IMR-90 (cell line): ENCODE results near the gene TMEM117. TPM values are rescaled to one million over a fixed set of nuclear protein-coding genes. Genes with fewer than 3 reads are reported as not detected.

Experiments
- ATAC-seq: fragments of 200-7000 bp; cut with Tn5 transposase; 2 replicates; pipeline ENCODE4 v1.9.1; 2020; ENCODE audit warnings: low read depth, mild to moderate bottlenecking, moderate library complexity
- BruUV-seq: library from RNA; stranded (reverse); fragments of 400-500 nt; replicated peaks from 2 replicates; lab custom pipeline; 2021; lab: Mats Ljungman, UMichigan
- CTCF ChIA-PET: fragments of 300-600 bp; formaldehyde crosslinking; extraction: SDS; loops from one replicate; lab custom pipeline; 2021; ENCODE audit warnings: antibody characterized with exemption; lab: Yijun Ruan, JAX
- POLR2A ChIA-PET: fragments of 300-600 bp; sonication (Branson Sonifier 250); formaldehyde crosslinking; loops from one replicate; lab custom pipeline; 2022; ENCODE audit warnings: antibody characterized with exemption; ENCODE audit not compliant: unreplicated experiment; lab: Charles Lee
- DNase-seq: peaks from one replicate; pipeline ENCODE4 v3.0.0; 2013
- H2AFZ ChIP-seq: replicated peaks from 2 replicates; pipeline ENCODE3; 2013; ENCODE audit warnings: low read length, mild to moderate bottlenecking; ENCODE audit not compliant: poor library complexity
- H2AK5ac ChIP-seq: 2 replicates; pipeline ENCODE4 v1.6.1; 2013; ENCODE audit warnings: low read depth, low read length, inconsistent platforms
- H2AK9ac ChIP-seq: replicated peaks from 2 replicates; pipeline ENCODE3; 2013; ENCODE audit warnings: mild to moderate bottlenecking, low read depth, low read length, moderate library complexity; ENCODE audit not compliant: poor library complexity
- H2BK120ac ChIP-seq: 2 replicates; pipeline ENCODE4 v1.6.1; 2013; ENCODE audit warnings: low read depth, low read length, inconsistent platforms
- H2BK15ac ChIP-seq: 3 replicates; pipeline ENCODE4 v1.6.1; 2013; ENCODE audit warnings: low read depth, low read length, inconsistent platforms
- H2BK20ac ChIP-seq: 2 replicates; pipeline ENCODE4 v1.6.1; 2013; ENCODE audit warnings: low read depth, mild to moderate bottlenecking, inconsistent platforms, low read length, moderate library complexity
- H2BK5ac ChIP-seq: 2 replicates; pipeline ENCODE4 v1.6.1; 2013; ENCODE audit warnings: mild to moderate bottlenecking, low read depth, low read length, inconsistent platforms; ENCODE audit not compliant: poor library complexity, severe bottlenecking
- H3K14ac ChIP-seq: replicated peaks from 2 replicates; pipeline ENCODE4 v1.6.1; 2013; ENCODE audit warnings: low read depth, low read length, inconsistent platforms
- H3K18ac ChIP-seq: 2 replicates; pipeline ENCODE4 v1.6.1; 2013; ENCODE audit warnings: low read depth, low read length, control low read depth
- H3K23ac ChIP-seq: 2 replicates; pipeline ENCODE4 v1.6.1; 2013; ENCODE audit warnings: low read depth, low read length, inconsistent platforms
- H3K27ac ChIP-seq: 2 replicates; pipeline ENCODE4 v1.5.1; 2013; ENCODE audit warnings: mild to moderate bottlenecking, control low read depth, low read length; ENCODE audit not compliant: insufficient read depth
- H3K27me3 ChIP-seq: 2 replicates; pipeline ENCODE4 v1.6.1; 2013; ENCODE audit warnings: low read length; ENCODE audit not compliant: control insufficient read depth, insufficient read depth
- H3K36me3 ChIP-seq: 2 replicates; pipeline ENCODE4 v1.6.1; 2013; ENCODE audit warnings: low read length, mixed read lengths; ENCODE audit not compliant: control insufficient read depth, insufficient read depth
- H3K4ac ChIP-seq: 2 replicates; pipeline ENCODE4 v1.6.1; 2013; ENCODE audit warnings: low read depth, low read length, inconsistent platforms
- H3K4me1 ChIP-seq: 2 replicates; pipeline ENCODE4 v1.6.1; 2013; ENCODE audit warnings: low read length, mixed read lengths; ENCODE audit not compliant: control insufficient read depth, insufficient read depth
- H3K4me2 ChIP-seq: 2 replicates; pipeline ENCODE4 v1.6.1; 2013; ENCODE audit warnings: low read depth, mild to moderate bottlenecking, control low read depth, low read length, moderate library complexity
- H3K4me3 ChIP-seq: 2 replicates; pipeline ENCODE4 v1.5.1; 2013; ENCODE audit warnings: low read depth, mild to moderate bottlenecking, control low read depth, low read length, moderate library complexity; ENCODE audit not compliant: insufficient read depth
- H3K56ac ChIP-seq: 2 replicates; pipeline ENCODE4 v1.6.1; 2013; ENCODE audit warnings: low read length, inconsistent platforms; ENCODE audit not compliant: insufficient read depth; ENCODE audit errors: extremely low read depth
- H3K79me1 ChIP-seq, 2 experiments: 2 replicates each; pipeline ENCODE4 v1.6.1; 2013; ENCODE audit warnings: low read length in 2 of 2, inconsistent platforms in 1 of 2, low read depth in 1 of 2
- H3K9ac ChIP-seq: 2 replicates; pipeline ENCODE4 v1.6.1; 2013; ENCODE audit warnings: low read depth, low read length, control low read depth
- H3K9me1 ChIP-seq: 2 replicates; pipeline ENCODE4 v1.6.1; 2013; ENCODE audit warnings: low read length, inconsistent platforms; ENCODE audit not compliant: insufficient read depth
- H3K9me3 ChIP-seq: 2 replicates; pipeline ENCODE4 v1.6.1; 2013; ENCODE audit warnings: low read length; ENCODE audit not compliant: control insufficient read depth, insufficient read depth
- H4K20me1 ChIP-seq: 2 replicates; pipeline ENCODE4 v1.6.1; 2013; ENCODE audit warnings: low read length, inconsistent platforms; ENCODE audit not compliant: insufficient read depth
- H4K5ac ChIP-seq: 2 replicates; pipeline ENCODE4 v1.6.1; 2013; ENCODE audit warnings: mild to moderate bottlenecking, low read depth, low read length, control low read depth
- H4K8ac ChIP-seq, 2 experiments: 2 replicates each; pipeline ENCODE4 v1.6.1; 2013; ENCODE audit warnings: low read depth in 2 of 2, low read length in 2 of 2, control low read depth in 1 of 2, inconsistent platforms in 1 of 2
- H4K91ac ChIP-seq: 2 replicates; pipeline ENCODE4 v1.6.1; 2013; ENCODE audit warnings: low read depth, low read length, inconsistent platforms; ENCODE audit not compliant: insufficient read depth
- BHLHE40 ChIP-seq: fragments of 150-350 bp; IDR thresholded peaks from 2 replicates; pipeline ENCODE4 v1.6.1; 2016; ENCODE audit warnings: mild to moderate bottlenecking, low read depth, low read length
- CEBPB ChIP-seq: IDR thresholded peaks from 2 replicates; pipeline ENCODE4 v1.6.1; 2012; ENCODE audit warnings: low read depth, low read length, improper control_type of control experiment
- CHD1 ChIP-seq: IDR thresholded peaks from 2 replicates; pipeline ENCODE4 v1.6.1; 2012; ENCODE audit warnings: low read depth, low read length, improper control_type of control experiment
- CTCF ChIP-seq: conservative IDR thresholded peaks from 2 replicates; pipeline ENCODE4 v1.5.1; 2012; ENCODE audit warnings: mild to moderate bottlenecking, low read depth, low read length, improper control_type of control experiment
- ELK1 ChIP-seq: fragments of 150-350 bp; IDR thresholded peaks from 2 replicates; pipeline ENCODE4 v1.6.1; 2016; ENCODE audit warnings: low read depth, mild to moderate bottlenecking, low read length, moderate library complexity, borderline replicate concordance
- FOS ChIP-seq: fragments of 150-350 bp; IDR thresholded peaks from 2 replicates; pipeline ENCODE4 v1.6.1; 2016; ENCODE audit warnings: low read depth, low read length
- MAFK ChIP-seq: IDR thresholded peaks from 2 replicates; pipeline ENCODE4 v1.6.1; 2012; ENCODE audit warnings: low read depth, low read length, improper control_type of control experiment
- MAZ ChIP-seq: IDR thresholded peaks from 2 replicates; pipeline ENCODE4 v1.6.1; 2012; ENCODE audit warnings: low read depth, mild to moderate bottlenecking, low read length, improper control_type of control experiment, moderate library complexity, borderline replicate concordance
- MXI1 ChIP-seq: IDR thresholded peaks from 2 replicates; pipeline ENCODE4 v1.6.1; 2012; ENCODE audit warnings: low read depth, mild to moderate bottlenecking, low read length, moderate library complexity, borderline replicate concordance
- NFE2L2 ChIP-seq: fragments of 150-350 bp; IDR thresholded peaks from 2 replicates; pipeline ENCODE4 v1.6.1; 2016; ENCODE audit warnings: low read depth, mild to moderate bottlenecking, low read length
- POLR2A ChIP-seq: IDR thresholded peaks from 2 replicates; pipeline ENCODE4 v1.6.1; 2012; ENCODE audit warnings: mild to moderate bottlenecking, low read depth, low read length
- RAD21 ChIP-seq: IDR thresholded peaks from 2 replicates; pipeline ENCODE4 v1.6.1; 2012; ENCODE audit warnings: low read length, improper control_type of control experiment
- RCOR1 ChIP-seq: IDR thresholded peaks from 2 replicates; pipeline ENCODE4 v1.6.1; 2012; ENCODE audit warnings: mild to moderate bottlenecking, low read length, improper control_type of control experiment; ENCODE audit not compliant: insufficient replicate concordance
- RFX5 ChIP-seq: IDR thresholded peaks from 2 replicates; pipeline ENCODE4 v1.8.0; 2012; ENCODE audit warnings: low read depth, mild to moderate bottlenecking, low read length, moderate library complexity
- SMC3 ChIP-seq: fragments of 150-350 bp; IDR thresholded peaks from 2 replicates; pipeline ENCODE4 v1.6.1; 2016; ENCODE audit warnings: low read depth, mild to moderate bottlenecking, antibody characterized with exemption, low read length, moderate library complexity
- USF2 ChIP-seq: fragments of 150-350 bp; IDR thresholded peaks from 2 replicates; pipeline ENCODE4 v1.6.1; 2017; ENCODE audit warnings: mild to moderate bottlenecking, antibody characterized with exemption, low read length, low read depth
- WGBS, 2 experiments: methylation state at CpG; one replicate each; pipeline versions ENCODE4 v1.1.5 to v1.1.7; 2013; ENCODE audit warnings: missing lambda C conversion rate in 2 of 2; ENCODE audit not compliant: insufficient read length in 1 of 2; ENCODE audit errors: extremely low coverage in 2 of 2; 5-methylcytosine and 5-hydroxymethylcytosine counted together
- dilution Hi-C: fragments of 300-500 bp; cut with HindIII; formaldehyde crosslinking; loops from one replicate; pipeline ENCODE4 v1.14.3; 2018; ENCODE audit warnings: low sequenced_read_pairs; ENCODE audit not compliant: unreplicated experiment
- in situ Hi-C: fragments of 300-500 bp; cut with MboI; formaldehyde crosslinking; loops from 3 replicates; pipeline ENCODE4 v1.14.3; 2019; ENCODE audit warnings: low sequenced_read_pairs, inconsistent platforms, mixed read lengths
- intact Hi-C: fragments of 100-400 bp; cut with micrococcal nuclease; formaldehyde crosslinking; loops from 2 replicates; pipeline ENCODE4 v1.10.0; 2022
- polyA plus RNA-seq, 3 experiments: library from polyadenylated mRNA; depleted of rRNA; stranded (reverse); fragments of >200 nt; gene quantifications; 2 replicates each; pipeline ENCODE4 v1.2.3, GENCODE V29; 2012; ENCODE audit warnings: low replicate concordance in 1 of 3
- total RNA-seq: library from RNA; depleted of rRNA; stranded (reverse); fragments of >200 nt; gene quantifications from 2 replicates; pipeline ENCODE4 v1.2.3, GENCODE V29; 2012

TMEM117 gene
- total and polyA plus RNA-seq, 2 of the 4 experiments (the other 2 are of a cell fraction), result 8.7 to 21.0 TPM

- H2BK5ac ChIP-seq, result no peak overlapping the region
- no peaks in the 10 kb centered on the region for H3K4me1 ChIP-seq
- no peak overlapping the region for H3K14ac ChIP-seq
- POLR2A ChIA-PET, result no interaction called here
- H3K36me3 ChIP-seq, result no peaks in the 10 kb centered on the region
- in situ Hi-C loops (no loop called here), dilution Hi-C loops (no loop called here), intact Hi-C loops (no loop called here)
- TF ChIP-seq ELK1 (no peak), RFX5 (no peak), CTCF (no peak), POLR2A (no peak), MXI1 (no peak), RAD21 (no peak), FOS (no peak), BHLHE40 (no peak), MAFK (no peak), USF2 (no peak), MAZ (no peak), CHD1 (no peak), SMC3 (no peak), CEBPB (no peak), RCOR1 (no peak), NFE2L2 (no peak)
- BruUV-seq, result no TSS peak
- H3K4me3 ChIP-seq, result no peak overlapping the region
- no peak for ATAC-seq
- CTCF ChIA-PET, result no interaction called here
- no peak overlapping the region for H3K23ac ChIP-seq
- H4K20me1 ChIP-seq, result no peaks in the 10 kb centered on the region
- no peaks in the 10 kb centered on the region for H3K27me3 ChIP-seq
- H2BK15ac ChIP-seq, result no peak overlapping the region
- no peaks in the 10 kb centered on the region for H3K9me1 ChIP-seq
- H4K5ac ChIP-seq, result no peak overlapping the region
- no peaks in the 10 kb centered on the region for H3K9me3 ChIP-seq
- no peak overlapping the region for H3K27ac ChIP-seq
- no peak overlapping the region for H3K4ac ChIP-seq
- H3K4me2 ChIP-seq, result no peak overlapping the region
- WGBS, 2 experiments, result no CpG with 5 or more reads among the region's 2 CpGs
- H2BK20ac ChIP-seq, result no peak overlapping the region
- H2BK120ac ChIP-seq, result no peak overlapping the region
- no peak overlapping the region for H3K18ac ChIP-seq
- DNase-seq, result no peak
- H3K79me1 ChIP-seq, result no peaks in the 10 kb centered on the region
- no peak overlapping the region for H4K8ac ChIP-seq
- H2AK9ac ChIP-seq, result no peak overlapping the region
- no peak overlapping the region for H2AK5ac ChIP-seq
- no peak overlapping the region for H4K91ac ChIP-seq
- H2AFZ ChIP-seq, result no peak overlapping the region
- H3K56ac ChIP-seq, result no peak overlapping the region
- H3K9ac ChIP-seq, result no peak overlapping the region
Observed at GRCh38 chr12:44240186-44240585, 404.3 kb downstream of the TMEM117 start.
